ENCODE measurements around the gene IL20RA.
"Not testable (repeated sequence)": the region's sequence is repeated elsewhere in the genome, so short reads cannot be mapped to it uniquely, and the experiment has no call there.

IL20RA gene

GRCh38 chr6:136967876-136968752 lies 76.7 kb downstream of the IL20RA start:
- peak; percentile 60 for DNase-seq

DNA sequence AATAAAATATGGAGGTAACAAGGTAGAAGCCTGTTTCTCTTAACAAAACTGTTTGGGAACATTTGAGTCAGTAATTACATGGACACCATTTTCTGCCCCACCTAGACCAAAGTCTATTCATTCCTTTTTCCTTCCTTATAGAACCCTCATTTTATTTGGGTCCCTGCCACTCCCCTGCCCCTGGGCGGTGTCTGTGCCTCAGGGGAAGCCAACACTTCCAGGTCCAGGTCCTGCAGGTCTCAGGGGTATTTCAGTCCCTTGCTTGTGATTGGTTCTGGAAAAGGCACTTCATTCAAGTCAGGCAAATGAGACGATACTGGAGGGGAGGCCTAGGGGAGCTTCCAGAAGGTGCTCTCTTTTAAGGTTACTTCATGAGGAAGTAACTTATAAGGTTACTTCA lies 80.4 kb downstream of the IL20RA start:
- DNase-seq = no peak

GRCh38 chr6:136963259-136963658 lies 81.5 kb downstream of the IL20RA start:
- no peak for DNase-seq

GRCh38 chr6:136962661-136963060 lies 82.1 kb downstream of the IL20RA start:
- no peak for DNase-seq

- no peak for DNase-seq
Observed at GRCh38 chr6:136961848-136962247, 82.9 kb downstream of the IL20RA start.

- no peak for DNase-seq
Observed at GRCh38 chr6:136960781-136961180, 84.0 kb downstream of the IL20RA start.

GRCh38 chr6:136959935-136960334 lies 84.8 kb downstream of the IL20RA start:
- DNase-seq = not testable (repeated sequence)

DNA sequence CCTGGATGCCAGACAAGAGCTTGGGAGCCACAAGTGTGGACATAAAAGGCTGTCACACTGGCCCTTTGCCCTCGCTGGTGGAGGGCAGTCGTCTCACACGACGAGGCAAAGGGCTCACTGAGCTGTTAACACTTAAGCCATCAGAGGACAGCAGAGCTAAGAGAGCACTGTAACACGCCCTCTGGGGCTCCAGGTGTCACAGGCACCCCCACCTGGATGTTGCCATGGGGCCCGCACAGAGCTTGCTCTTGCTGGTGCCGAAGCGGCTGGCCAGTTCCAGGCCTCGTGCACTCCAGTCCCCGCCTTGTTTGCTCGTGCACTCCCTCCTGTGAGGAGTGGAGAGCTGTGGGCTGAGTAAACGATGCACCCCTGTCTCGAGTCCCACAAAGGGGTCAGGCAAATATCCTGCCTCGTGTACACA lies 85.3 kb downstream of the IL20RA start:
- no peak for DNase-seq

- DNase-seq = no peak
Observed at GRCh38 chr6:136958168-136958567, 86.6 kb downstream of the IL20RA start.

DNA sequence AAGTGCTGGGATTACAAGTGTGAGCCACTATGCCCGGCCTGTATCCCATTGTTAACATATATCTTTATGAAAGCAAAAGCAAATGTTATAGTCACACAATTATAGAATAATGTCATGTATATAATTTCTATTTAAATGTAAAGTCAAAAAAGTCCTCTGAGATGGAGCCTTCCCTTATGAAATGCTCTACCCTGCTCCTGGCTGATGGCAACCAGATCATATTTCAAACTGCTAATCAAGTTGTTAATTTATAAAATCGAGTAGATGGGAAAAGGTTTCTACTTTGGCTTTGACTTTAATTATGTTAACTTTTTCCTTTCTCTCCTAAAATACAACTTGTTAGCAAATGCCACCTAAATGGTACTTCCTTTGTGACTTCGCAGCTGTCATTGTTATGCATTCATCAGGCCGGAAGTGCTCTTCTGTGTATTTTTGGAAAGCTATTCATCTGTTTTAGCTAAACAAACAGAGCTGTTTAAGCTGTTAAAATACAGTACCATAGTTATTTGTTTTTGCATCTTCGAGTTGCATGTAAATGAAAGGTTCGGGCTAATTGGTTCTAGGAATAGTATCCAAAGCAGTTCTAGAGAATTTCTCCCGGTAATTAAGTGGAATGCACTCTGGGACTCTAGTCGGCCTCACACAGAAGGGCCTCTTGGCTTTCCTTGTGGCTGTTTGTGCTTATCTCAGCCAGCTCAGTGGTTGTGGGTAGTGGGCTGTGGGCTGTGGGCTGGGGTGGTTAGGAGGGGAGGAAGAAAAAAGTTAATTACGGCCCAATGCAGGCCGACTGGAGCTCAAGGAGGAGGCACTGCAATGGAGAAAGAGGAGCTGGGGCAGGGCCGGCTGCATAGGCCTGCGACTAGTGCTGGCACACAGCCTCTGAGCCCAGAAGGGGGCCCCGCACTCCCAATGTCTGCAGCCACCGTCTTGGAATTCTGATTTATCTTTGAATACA lies 87.9 kb downstream of the IL20RA start:
- no peak for DNase-seq

DNA sequence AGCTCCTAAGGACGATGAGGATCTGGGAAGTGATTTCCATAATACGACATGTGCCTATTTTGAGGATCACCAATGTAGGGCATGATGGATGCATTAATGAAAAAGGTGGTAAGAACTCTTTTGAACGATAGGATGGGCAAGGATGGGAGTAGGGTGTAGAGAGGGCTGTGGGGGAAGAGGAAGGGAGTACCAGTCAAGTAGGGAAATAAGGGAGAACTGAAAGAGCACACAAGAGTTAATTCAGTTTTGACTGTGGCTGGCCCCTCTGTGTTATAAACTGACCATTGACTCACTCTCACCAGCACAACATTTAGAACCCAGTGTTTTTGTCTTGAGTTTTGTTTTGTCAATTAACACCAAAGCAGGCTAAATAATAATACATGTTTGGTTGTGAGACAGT lies 89.6 kb downstream of the IL20RA start:
- no peak for DNase-seq

DNA sequence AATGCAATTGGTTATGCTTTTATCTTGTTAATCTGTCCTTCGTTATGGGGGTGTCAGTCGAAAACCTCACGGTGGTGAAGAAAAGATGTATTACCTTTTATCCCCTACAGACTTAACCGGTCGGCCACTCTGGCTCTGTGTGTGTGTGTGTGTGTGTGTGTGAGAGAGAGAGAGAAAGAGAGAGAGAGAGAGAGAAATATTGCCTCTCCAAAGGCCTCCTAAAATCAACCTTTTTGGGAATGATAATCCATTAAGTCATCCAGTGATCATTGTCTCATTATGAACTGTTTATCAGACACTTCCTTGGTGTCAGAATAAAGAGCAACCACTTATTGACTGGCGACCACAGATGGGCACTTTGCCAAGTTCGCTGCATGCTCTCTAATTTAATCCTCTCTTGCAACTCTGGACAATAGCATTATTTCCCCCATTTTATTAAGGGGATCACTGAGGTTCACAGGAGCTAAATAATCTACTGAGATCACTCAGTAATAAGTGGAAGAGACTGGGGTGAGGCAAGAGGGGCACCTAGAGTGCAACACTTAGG lies 92.0 kb downstream of the IL20RA start:
- no peak for DNase-seq

GRCh38 chr6:136950436-136951126 lies 94.2 kb downstream of the IL20RA start:
- DNase-seq = no peak

All from stimulated activated CD4-positive, alpha-beta T cell treated with anti-CD3 and anti-CD28 coated beads, Interleukin-4, amount 100 ng/mL, for 1 hour (primary cell).